ENCODE measurements around the gene KIAA1191.
"Not testable (repeated sequence)": the region's sequence is repeated elsewhere in the genome, so short reads cannot be mapped to it uniquely, and the experiment has no call there.

The KIAA1191 gene, protein sequence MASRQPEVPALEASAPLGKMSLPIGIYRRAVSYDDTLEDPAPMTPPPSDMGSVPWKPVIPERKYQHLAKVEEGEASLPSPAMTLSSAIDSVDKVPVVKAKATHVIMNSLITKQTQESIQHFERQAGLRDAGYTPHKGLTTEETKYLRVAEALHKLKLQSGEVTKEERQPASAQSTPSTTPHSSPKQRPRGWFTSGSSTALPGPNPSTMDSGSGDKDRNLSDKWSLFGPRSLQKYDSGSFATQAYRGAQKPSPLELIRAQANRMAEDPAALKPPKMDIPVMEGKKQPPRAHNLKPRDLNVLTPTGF

DNA sequence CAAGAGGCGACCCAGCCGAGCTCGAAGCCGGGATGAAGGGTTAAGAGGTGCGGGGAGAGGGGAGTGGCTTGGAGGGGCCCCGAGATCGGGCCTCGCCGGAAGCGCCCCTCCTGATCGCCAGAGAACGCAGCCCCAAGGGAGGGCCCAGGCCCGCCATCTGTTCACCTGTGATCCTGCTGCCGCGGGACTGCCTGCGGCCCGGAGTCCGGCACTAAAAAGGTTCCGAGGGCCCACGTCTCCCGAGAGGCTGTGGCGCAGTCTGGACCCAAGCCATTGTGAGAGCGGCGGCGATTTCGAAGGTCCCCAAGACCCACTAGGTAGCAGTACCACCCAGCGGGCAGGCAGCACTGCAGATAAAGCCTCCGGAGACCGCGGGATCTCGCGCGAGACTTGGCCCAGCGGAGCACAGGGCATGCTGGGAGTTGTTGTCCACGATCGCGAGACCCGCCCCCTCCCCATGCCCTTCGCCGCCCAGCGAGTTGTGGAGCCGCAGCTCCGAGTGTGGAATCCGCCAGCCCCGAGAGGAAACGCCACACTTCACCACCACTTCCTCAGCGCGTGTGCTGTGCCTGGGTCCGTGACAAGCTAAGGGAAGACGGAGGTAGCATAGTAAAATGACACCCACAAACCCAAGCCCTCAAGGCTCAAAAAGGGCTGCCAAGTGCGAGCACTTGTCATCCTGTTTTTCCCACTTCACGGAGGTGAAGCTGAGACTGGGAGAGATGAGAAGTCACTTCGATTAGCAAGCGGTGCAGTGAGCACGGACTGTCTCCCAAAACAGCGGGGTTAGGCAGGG lies at the start of gene KIAA1191:
Gene KIAA1191, minus strand, starts transcription at position 328 of the 796 bp plus-strand sequence. CDS start 2,256 bp downstream, outside the sequence.
- intact Hi-C loops (cut with DNase I) = loop anchor here (1.0 kb wide), 1 partner anchor 28 kb away; no protein-coding TSS in a partner anchor
- DNase-seq = peak; percentile 91 to 99 (median 96)

DNA sequence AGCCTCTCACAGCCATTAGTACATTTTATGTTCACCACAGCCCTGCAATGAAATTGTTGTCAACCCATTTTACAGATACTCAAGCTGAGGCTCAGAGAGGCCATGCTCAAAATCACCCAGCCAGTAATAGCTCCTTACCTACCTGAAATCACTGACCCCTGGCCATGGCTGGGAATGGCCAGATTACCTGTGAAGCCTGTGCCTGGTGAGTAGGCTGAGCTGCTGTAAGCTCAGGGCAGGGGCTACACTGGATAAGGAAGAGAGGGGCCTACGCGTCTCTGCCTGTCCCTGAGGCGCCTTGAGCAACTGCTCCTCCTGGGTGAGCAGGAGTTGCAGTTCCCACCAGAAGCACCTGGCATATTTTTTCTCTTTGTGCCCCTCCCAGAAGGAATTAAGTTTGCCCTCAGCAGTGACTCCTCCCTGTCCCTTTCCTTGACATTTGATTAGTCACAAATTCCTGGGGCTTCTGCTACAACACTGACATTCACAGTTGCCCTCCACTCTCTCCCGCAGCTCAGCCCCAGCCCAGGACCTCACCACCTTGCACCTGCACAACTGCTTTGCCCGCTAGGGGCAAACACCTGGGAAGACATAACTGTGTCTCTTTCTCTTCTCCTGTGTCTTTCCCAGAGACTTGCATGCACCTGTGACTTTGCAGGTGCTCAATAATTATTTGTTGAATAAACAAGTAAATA lies 49.1 kb upstream of the KIAA1191 start:
- intact Hi-C loops (cut with DNase I) = no loop called here
- peak in 1 of 10 donors; percentile 22 for DNase-seq

DNA sequence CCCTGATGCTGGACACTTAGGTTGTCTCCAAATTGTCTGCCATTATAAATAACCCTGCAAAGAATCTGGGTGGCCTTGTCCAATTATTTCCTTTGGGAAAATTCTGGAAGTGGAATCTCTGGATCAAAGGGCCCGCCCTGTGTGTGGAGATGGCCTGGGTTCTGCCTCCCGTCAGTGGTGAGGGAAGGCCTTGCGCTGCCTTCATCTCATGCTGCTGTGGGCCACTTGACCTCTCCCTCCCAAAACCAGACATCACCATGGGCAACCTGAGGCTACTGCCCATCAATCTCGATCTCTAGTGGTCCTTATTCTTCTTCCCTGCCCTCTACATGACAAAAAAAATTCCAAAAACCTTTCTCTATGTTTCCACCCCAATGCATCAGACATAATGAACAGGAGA lies 48.2 kb upstream of the KIAA1191 start:
- intact Hi-C loops (cut with DNase I) = no loop called here
- peak in 1 of 10 donors; percentile 42 for DNase-seq

DNA sequence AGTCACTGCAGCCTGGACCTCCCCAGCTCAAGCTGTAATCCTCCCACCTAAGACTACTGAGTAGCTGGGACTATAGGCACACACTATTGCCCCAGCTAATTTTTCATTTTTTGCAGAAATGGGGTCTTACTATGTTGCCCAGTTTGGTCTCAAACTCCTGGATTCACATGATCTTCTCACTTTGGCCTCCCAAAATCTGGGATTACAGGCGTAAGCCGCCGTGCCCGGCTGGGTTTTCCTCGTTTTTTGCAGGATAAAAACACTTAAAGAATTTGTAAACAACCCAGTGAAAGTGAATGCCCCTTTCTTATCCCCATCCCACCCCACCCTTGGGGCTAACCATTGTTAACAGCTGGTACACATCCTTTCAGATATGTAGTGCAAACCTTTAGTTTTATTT lies 47.0 kb upstream of the KIAA1191 start:
- intact Hi-C loops (cut with DNase I) = no loop called here
- peak in 1 of 10 donors; percentile 51 for DNase-seq

DNA sequence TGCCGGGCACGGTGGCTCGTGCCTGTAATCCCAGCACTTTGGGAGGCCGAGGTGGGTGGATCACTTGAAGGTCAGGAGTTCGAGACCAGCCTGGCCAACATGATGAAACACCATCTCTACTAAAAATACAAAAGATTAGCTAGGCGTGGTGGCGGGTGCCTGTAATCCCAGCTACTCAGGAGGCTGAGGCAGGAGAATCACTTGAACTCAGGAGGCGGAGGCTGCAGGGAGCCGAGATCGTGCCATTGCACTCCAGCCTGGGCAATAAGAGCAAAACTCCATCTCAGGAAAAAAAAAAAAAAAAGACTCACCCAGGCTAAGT lies 46.6 kb upstream of the KIAA1191 start:
- intact Hi-C loops (cut with DNase I) = not testable (repeated sequence)
- peak in 1 of 10 donors; percentile 21 for DNase-seq

DNA sequence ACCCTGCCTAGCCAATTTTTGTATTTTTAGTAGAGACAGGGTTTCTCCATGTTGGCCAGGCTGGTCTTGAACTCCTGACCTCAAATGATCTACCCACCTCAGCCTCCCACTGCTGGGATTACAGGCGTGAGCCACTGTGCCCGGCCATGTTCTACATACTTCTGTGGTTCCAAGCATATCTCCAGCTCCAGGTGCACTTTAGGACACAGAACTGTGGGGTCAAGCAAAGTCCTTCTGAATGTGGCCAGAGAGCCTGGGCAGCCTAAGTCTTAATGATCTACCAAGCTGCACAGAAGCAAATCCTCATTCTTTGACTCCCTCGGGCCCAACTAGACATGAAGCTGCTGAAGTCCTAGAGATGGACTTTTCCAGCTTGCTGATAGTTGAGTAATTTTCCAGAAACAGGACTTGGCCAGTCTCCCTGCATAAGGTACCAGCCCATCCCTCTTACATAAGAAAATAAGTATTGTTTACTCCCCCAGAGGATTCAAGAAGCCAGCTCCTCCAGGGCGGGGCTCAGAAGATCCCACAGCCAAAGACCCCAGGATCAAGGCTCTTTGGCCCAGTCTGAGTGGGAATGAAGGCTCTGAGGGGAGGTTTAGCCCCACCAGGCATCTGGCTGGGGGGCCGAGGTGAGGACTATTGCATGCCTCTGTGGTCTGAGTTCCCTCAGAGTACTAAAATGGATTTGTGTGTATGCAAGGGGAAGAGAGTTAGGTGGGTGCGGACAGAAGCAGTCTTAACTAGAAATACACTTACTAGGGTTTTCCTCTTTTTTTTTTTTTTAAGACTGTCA lies 46.1 kb upstream of the KIAA1191 start:
- intact Hi-C loops (cut with DNase I) = no loop called here

DNA sequence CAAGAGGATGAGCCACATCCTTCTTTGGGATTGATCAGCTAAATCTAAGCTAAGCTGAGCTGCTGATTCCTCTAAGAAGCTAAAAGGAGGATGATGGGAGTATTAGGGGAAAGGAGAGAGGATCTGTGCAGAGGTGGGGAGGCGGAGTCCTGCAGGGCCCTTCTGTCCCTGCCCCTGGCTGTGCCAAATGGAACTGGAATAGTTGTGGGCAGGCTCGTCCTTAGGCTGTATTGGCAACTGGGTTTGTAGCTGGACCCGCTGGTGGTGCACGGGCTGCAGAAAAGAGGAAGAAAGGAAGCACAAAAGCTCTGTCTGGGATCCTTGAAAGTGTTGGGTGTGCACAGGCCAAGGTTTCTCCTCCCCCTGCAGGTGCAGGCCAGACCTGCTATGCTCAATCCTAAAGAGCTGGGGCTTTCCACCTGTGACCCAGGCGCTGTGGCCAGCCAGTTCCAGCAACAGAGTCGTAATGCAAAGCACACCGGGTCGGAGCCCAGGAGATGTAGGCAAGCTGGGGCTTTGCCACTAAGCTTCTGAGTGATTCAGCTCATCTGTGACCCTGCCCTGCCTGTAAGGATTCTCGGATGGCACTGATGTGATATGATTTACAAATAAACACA lies 45.0 kb upstream of the KIAA1191 start:
- DNase-seq = peak in 1 of 10 donors; percentile 46
- intact Hi-C loops (cut with DNase I) = no loop called here

More for the DNA sequence above, 46.1 kb upstream of the KIAA1191 start:
- DNase-seq = peak in 1 of 10 donors; percentile 40

DNA sequence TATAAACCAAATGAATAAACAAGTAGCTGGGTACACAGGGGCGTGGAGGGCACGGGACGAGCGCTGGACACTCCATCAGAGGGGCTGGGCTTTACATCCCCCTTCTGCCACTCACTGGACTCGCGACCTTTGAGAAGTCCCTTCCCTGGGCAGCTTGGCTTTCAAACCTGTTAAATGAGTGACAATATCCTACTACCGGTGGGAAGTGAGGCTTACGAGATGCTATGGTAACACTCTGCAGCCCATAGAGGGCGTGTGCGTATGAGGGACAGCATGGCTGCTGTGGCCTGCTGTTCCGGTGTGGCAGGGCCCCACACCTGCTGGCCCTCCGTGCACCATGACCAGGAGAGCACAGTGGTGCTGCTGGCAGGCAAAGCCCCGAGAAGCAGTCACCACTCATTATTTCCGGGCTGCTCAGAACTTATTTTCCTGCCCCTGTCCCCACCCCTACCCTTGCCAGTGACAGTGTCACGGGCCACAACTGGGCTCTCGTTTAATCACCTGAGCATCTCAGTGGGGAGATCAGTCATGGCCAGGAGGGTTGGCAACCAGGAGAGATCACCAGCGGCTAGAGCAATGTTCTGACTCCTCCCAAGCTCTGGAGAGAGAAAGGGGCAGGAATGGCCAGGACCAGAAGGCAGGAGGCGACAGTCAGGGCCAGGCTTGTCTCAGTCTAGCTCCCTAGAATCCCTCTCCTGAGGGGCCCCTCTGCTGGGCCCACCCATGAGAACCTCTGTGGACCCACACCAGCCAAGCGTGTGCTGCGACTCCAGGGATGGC lies 44.3 kb upstream of the KIAA1191 start:
- intact Hi-C loops (cut with DNase I) = no loop called here

DNA sequence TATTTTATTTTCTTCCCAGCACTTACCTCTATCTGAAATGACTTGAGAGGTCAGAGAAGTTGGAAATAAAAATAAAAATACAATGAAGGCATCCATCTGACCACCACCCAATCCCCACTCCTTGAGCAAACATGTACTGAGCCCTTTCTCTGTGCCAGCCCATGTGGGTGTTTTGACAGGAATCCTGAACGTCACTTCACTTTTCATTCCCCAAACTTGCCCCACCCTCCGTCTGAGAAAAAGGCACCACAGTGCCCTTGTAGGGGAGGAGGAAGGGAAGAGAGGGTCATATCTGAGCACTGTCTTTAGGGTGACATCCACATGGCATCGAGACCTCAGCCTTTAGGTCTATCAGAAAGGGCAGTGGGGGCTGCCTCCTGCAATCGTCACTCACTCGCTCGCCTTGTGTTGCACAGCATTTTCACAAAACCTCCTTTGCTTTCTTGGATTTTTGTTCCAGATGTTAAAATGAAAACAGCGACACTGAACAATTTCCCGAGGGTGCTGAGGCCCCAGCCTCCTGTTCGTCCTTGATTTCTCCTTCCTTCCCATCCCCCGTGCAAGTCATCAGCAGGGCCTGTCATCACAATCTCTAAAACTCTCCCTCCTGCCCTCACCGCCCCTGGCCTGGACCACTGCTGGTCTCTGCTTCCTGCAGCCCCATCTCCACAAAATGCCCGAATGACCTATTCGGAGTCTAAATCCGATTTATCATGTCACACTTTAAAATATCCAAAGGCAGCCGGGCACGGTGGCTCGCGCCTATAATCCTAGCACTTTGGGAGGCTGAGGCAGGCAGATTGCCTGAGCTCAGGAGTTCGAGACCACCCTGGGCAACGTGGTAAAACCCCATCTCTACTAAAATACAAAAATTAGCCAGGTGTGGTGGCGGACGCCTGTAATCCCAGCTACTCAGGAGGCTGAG lies 40.0 kb upstream of the KIAA1191 start:
- intact Hi-C loops (cut with DNase I) = no loop called here
- peak in 1 of 10 donors; percentile 43 for DNase-seq

More for the DNA sequence above, 44.3 kb upstream of the KIAA1191 start:
- DNase-seq = peak in 1 of 10 donors; percentile 67

DNA sequence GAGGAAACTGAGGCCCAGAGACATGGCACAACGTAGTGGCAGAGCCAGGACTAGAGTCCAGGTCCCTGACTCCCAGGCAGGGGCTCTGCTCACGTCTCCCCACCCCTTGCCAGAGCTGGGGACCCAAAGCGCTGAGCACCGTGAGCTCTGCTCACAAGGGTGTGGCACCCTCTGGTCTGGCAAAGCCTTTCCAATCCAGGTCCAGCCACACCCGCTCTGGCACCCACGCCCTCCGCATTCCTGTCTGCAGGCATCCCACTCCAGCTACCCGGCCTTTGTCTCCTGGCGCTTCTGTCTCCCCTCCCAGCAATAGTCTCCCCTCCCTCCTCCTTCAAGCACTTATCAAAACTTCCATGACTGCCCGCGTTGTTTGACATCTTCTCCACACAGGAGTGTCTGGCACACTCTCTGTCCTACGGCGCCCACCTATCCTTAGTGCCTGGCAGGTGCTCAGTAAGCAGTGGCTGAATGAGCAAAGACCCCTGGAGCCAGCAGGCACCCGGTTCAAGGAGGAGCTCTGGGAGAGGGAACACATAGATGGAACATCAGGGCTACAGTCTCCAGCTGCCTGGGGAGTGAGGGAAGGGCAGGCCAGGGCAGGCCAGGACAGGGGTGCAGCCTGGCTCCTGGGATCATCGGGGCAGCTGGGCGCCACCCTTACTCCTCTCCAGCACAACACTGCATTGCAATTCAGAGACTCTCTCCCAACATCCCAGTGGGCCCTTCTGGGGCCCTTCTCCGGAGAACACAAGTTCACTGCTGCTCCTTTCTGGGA lies 39.0 kb upstream of the KIAA1191 start:
- peak in 1 of 10 donors; percentile 74 for DNase-seq
- intact Hi-C loops (cut with DNase I) = no loop called here

DNA sequence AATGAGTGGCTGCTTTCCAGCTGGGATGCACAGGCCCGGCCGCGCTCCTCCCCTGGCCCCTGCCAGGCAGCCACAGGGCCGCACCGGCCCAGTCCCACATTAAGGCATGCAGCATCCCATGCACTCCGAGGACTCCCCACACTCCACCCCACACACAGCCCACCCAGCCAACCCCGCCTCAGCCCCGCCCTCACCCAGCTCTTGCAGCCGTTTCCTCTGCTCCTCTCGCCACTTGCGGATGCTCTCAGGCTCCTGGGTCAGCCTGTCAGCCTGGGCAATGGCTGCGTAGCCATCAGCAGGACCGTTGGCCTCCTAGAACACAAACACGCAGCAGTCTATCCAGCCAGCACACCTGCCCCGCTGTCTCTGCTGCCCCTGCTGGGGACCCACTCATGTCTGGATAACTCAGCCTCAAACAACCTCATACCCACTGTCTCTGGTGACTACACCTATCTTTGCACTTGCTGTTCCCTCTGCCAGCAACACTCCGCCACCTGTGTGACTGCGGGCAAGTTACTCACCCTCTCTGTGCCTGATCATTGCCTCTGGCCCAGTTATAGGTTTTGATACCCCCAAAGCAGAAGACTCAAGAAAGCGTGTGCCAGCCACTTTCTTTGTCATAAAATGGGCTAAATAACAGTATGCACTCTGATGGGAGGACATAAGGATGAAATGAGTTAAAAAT lies 36.3 kb upstream of the KIAA1191 start:
- DNase-seq = peak in 1 of 10 donors; percentile 57
- intact Hi-C loops (cut with DNase I) = no loop called here

DNA sequence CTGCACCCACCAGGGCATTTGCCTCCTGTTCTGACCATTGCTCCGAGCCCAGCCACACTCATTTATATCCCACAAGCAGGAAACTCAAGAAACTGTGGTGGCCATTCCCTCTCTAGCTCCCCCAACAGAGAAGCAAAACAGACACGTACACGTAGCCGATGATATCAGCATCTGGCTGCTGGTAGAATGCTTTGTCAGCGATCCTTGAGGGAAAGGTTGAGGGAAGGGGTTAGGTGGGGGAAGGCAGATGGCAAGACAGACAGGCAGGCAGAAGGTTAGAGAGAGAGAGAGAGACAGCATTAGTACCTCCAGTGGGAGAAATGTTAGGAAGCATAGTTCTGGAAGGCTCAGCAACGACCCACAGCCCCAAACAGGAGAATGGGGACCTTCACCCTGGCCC lies 34.8 kb upstream of the KIAA1191 start:
- intact Hi-C loops (cut with DNase I) = no loop called here
- DNase-seq = peak in 1 of 10 donors; percentile 57

DNA sequence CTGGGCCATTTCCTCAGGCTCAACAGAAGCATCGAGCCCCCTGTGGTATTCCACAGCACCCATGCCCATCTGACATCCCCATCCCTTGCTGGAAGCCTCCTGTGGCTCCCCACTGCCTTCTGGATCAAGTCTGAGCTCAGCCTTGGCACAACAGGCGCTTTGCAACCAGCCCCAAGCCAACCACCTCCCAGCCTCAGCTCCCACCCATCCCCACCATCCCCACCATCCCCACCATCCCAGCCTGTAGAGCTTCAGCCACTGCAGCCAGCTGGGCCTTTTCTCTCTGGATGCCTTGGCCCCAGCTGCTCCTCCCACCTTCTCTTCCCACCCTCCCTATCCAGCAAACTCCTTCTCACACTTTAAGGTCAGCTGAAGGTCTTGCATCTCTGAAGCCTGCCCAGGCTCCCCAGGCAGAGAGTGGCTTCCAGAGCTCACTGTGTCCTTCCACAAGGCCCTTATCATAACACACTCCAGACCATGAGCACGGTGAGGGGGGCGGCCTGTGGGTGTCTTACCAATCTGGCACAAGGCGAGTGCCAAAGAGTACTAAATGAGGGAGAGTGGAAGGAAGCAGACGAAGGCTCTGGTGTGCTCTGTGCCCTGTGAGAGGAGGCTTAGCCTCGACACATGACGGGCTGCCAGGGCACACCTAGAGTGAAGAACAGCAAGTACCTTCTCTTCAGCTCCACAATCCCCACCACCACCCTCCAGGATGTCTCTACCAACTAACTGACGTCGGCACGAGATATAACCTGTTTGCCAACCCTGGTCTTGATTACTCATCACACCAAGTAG lies 33.5 kb upstream of the KIAA1191 start:
- intact Hi-C loops (cut with DNase I) = no loop called here
- peak in 1 of 10 donors; percentile 85 for DNase-seq

DNA sequence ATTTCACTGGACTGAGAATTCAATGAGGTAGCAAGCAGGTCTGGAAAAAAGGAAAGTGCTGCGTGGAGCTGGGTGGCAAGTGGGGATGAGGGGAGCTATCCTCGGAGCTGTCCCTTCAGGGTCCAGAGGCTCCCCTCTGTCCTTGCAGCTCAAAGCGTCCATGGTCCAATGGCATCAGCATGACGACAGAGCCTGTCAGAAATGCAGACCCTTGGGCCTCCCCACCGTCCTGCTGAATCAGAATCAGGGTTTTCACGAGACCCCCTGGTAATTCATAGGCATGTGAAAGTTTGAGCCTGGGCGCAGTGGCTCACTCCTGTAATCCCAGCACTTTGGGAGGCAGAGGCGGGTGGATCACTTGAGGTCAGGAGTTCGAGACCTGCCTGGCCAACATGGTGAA lies 32.5 kb upstream of the KIAA1191 start:
- DNase-seq = peak in 1 of 10 donors; percentile 65
- intact Hi-C loops (cut with DNase I) = no loop called here

DNA sequence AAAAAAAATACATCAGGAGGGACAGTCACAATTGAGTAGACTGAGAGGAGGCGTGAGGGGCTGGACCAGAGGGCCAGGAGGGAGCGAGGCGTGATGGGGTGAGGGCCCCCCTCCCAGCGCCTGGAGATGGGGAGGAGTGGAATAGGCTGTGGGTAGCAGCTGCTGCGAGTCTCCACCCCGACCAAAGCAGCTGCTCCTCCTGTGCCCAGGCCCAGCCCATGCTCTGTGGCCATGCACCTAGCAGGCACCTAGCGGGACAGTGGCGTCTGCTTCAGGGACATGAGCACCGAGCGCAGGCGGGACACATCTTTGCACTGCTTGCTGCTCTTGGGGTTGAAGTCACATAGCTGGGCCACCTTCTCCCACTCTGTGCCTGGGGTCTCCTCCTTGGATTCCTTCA lies 31.0 kb upstream of the KIAA1191 start:
- intact Hi-C loops (cut with DNase I) = no loop called here
- DNase-seq = peak in 1 of 10 donors; percentile 74

DNA sequence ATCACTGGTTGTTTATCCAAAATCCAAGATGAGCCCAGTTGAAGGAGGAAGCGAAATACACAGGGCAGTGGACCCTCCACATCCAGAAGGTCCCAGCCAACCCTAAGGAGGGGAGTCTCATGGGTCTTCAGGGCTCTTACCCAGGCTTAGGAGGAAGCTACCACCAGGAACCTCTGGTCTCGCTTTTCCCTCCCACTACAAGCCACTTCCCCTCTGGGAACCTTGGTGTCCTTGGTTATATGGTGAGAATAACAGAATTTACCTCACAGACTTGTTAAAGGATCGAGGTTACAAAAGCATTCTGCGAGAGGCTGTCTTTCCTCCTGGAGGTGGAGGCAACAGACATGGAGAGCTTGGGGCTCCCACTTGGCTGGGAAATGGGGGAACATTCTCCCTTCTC lies 30.4 kb upstream of the KIAA1191 start:
- intact Hi-C loops (cut with DNase I) = no loop called here
- peak in 1 of 10 donors; percentile 12 for DNase-seq
